HG03159 (cell line): ENCODE data around the gene KCNK3.

Source experiments
- ATAC-seq: cut with Tn5 transposase; IDR thresholded peaks from one replicate; pipeline ENCODE4 v1.9.1; 2021; ENCODE audit warnings: mild to moderate bottlenecking, moderate library complexity; ENCODE audit not compliant: unreplicated experiment

Gene KCNK3

GRCh38 chr2:26687801-26688200 is 4.7 kb upstream of the KCNK3 start:
- no peak for ATAC-seq

- ATAC-seq = no peak
Observed at GRCh38 chr2:26691161-26691560, 1.4 kb upstream of the KCNK3 start.

GRCh38 chr2:26691881-26692278 is 642 bp upstream of the KCNK3 start:
- ATAC-seq = no peak

GRCh38 chr2:26692897-26693849 is 651 bp downstream of the KCNK3 start:
- no peak for ATAC-seq

GRCh38 chr2:26694001-26694400 is 1.5 kb downstream of the KCNK3 start:
- no peak for ATAC-seq

DNA sequence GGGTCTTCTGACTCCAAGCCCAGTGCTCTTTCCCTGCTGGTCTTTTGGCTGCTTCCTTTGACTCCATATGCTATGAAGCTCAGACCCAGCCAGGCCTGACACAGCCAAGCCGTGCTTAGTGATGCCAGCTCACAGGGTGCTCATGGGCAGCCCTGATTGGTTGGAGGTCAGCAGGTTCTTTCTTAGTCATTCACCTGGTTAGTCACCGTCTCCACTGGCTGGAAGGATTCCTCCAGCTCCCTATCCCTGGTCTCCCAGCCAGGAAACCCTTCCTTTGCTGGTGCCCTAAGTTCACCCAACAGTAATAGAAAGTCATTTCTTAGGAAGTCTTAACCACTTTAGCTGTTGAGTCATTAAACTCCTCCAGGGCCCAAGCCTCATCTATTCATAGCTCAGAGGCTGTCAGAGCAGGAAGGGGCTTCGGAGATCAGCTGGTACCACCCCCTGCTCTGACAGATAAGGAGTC is 3.9 kb downstream of the KCNK3 start:
- ATAC-seq = no peak

DNA sequence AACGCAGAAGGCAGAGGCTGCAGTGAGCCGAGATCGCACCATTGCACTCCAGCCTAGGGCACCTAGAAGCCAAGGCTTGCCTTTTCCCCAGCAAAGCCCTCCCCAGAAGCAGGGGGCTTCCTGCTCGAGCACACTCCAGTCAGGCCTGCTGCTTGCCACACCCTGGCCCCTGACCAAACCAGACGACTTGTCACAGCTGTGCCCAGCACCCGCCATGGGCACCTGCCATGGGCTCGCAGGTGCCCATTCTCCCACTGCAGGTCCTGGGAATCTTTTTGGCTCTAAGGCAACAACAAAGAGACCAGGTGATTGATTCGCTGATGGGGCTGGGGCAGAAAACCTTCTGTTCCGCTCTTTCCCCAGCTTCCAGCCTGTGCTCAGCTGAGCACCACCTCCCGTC is 4.9 kb downstream of the KCNK3 start:
- no peak for ATAC-seq

GRCh38 chr2:26699295-26699694 is 6.8 kb downstream of the KCNK3 start:
- ATAC-seq = no peak

- ATAC-seq = no peak
Observed at GRCh38 chr2:26700078-26700477, 7.6 kb downstream of the KCNK3 start.

DNA sequence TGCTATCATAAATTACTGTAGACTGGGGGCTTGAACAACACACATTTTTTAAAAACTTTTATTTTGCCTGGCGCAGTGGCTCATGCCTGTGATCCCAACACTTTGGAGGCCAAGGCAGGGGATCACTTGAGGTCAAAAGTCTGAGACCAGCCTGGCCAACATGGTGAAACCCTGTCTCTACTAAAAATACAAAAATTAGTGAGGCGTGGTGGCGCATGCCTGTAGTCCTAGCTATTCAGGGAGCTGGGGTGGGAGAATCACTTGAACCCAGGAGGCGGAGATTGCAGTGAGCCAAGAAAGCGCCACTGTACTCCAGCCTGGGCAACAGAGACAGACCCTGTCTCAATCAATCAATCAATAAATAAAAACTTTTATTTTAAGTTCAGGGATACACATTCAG is 9.1 kb downstream of the KCNK3 start:
- no peak for ATAC-seq

GRCh38 chr2:26702025-26702424 is 9.5 kb downstream of the KCNK3 start:
- ATAC-seq = no peak

- ATAC-seq = no peak
Observed at GRCh38 chr2:26704441-26704977, 12.0 kb downstream of the KCNK3 start.

DNA sequence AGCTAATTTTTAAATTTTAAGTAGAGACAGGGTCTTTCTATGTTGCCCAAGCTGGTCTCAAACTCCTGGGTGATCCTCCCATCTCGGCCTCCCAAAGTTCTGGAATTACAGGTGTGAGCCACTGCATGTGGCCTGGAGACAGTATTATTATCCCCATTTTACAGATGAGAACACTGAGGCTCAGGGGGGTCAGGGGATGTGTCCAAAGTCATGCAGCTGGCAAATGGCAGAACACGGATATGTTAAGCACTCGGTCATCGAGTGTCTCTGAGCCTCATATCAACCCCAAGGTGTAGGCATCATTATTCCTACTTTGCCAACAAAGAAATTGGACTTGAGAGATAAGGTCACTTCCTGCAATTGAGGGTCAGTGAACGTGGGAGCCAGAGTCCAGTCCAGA is 12.6 kb downstream of the KCNK3 start:
- no peak for ATAC-seq

DNA sequence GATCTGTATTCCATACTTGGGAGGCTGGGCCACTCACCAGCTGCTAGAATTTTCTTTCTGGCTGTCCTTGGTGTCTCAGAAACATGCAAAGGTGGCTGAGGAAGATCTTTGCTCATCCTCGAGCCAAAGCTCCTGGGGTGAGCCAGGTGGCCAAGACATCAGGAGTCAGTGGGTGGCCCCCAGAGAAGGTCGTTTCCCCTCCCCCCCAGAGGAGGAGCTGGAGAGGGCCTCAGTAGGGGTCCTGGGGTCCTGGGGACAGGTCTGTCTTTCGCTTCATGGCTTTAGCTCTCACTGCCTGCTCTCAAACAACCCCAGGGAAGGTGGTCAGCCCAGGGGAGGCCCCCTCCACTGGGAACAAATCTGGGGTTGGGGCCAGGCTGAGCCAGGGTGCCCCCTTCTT is 13.6 kb downstream of the KCNK3 start:
- no peak for ATAC-seq

GRCh38 chr2:26706616-26707473 is 14.3 kb downstream of the KCNK3 start:
- ATAC-seq = no peak

- no peak for ATAC-seq
Observed at GRCh38 chr2:26707747-26708146, 15.2 kb downstream of the KCNK3 start.

DNA sequence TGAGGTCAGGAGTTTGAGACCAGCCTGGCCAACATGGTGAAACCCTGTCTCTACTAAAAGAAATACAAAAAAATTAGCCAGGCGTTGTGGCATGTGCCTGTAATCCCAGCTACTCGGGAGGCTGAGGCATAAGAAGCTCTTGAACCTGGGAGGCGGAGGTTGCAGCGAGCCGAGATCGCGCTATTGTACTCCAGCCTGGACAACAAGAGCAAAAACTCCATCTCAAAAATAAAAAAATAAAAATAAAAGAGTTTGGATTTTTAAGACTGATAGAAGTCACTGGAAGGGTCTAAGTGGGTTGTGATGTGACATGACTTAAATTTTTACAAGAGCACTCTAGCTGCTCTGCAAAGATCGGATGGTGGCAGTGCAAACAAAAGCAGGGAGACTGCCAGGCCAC is 15.9 kb downstream of the KCNK3 start:
- ATAC-seq = no peak

DNA sequence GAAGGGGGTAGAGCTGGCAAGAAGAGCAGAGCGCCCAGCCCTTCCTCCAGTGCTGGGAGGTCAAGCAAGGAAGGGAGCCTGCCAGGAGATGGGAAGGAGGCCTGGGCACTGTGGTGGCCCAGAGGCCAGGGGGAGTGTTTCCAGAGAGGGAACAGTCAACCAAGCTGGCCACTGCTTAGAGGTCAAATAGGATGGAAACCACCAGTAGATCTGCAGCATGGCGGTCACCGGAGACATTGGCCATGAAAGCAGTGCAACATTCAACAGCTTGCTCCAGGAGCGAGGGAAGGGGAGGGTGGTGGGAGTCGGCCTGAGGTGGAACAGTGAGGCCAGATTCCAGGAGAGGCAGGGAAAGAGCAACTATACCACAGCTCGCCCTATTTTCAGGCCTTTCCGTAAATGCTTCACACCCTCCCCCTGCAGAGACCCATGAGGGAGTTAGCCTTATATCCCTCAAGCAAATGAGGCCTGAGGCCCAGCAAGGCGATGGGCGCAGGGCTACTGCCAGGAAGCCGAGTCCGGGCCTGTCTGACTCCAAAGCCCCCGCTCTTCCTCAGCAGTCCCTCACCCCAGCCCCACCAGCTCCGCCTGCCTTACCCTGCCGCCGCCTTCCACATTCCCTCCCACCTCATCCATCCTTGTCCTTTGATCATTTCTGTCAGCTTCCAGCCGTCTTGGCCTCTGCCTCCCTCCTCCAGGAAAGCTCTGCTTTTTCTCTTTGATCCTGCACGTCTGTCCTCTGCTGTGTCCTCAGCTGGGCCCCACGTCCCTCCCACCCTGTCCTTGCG is 17.0 kb downstream of the KCNK3 start:
- no peak for ATAC-seq

- no peak for ATAC-seq
Observed at GRCh38 chr2:26710145-26710544, 17.6 kb downstream of the KCNK3 start.

DNA sequence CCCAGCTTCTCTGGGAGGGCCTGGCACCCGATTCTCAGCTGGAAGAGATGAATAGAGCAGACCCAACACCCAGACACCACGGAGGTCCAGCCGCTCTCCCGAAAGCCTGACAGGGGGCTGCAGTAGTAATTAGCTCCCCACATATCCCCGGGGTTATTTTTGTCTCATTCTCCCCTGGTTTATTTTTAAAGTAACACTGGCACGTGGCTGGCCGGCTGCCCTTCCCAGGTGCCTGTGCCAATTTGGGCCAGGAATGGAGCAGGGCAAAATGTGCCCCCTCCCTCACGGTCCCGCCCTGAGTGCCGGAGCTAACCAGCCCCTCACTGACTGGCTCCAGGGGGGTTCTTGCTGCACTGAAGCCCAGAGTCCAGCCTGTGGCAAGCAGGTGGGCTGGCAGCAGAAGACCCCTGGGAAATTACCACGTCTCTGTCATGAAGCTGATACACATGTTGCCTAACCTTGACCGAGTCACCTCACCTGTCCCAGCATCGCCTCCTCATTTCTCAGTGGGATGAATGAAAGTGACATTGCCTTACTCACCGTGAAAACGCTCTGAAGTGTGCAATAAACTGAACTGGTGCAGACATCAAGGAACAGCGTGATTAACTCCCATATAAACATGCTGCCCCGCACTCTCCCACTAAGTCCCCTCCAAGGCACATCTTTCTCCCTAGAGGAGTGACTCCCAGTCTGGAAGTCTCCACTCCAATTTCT is 18.4 kb downstream of the KCNK3 start:
- no peak for ATAC-seq
